Measurements from ENCODE around the gene SPTBN2. TPM values are rescaled to one million over a fixed set of nuclear protein-coding genes. Genes with fewer than 3 reads are reported as not detected.

Gene SPTBN2
- total and polyA plus RNA-seq, 5 donors, result 0.38 to 7.0 (median 3.1) TPM

DNA sequence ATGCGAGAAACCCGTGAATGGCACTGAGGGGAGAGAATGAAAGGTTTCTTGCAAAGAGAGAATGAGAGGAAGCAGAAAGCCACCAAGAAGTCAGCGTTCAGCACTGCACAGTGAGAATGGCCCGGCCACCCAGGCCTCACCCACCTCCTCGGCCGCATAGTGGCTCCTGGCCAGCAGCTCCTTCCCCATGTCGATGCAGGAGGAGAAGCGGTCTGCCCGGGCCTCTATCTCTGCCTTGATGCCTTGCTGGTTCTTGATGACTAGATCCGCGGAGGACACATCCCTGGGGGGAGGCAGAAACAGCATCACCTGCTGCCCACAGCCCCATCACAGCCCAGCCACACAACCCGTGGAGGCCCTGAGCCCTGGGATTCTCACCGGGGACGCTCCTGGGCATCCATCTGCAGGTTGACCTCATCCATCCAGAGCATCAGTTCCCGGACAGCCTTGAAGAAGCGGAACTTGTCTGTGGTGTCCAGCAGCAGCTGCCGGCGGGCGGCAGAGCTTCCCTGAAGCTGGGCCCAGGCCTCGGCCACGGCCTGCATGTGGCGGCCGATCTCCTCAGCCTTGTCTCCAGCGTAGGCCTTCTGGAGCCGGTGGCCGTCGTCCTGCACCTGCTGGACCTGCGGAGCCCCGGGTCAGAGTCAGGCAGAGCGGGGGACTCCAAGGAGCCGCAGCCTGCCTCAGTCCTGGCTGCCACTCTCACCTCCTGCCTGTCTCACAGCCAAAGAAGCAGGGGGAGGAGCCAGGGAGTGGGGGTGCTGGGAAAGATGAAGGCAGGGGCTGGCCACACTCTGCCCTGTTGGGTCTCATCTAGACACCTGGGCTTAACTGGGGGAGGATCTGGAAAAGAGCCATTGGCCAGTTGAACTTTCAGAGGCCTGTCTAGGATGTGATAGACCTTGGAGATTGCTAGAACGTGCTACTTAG is 39.1 kb downstream of the SPTBN2 start:
- no peaks in the 10 kb centered on the region for H3K27me3 ChIP-seq (ENCODE audit: control insufficient read depth, insufficient read depth)
- no peaks in the 10 kb centered on the region for H3K9me3 ChIP-seq (ENCODE audit: control insufficient read depth, low read length)
- no peaks in the 10 kb centered on the region for H3K4me1 ChIP-seq (ENCODE audit: control insufficient read depth, insufficient read depth, low read length)
- H3K4me3 ChIP-seq (ENCODE audit: low read length), result no peak overlapping the region
- ATAC-seq (no peak), DNase-seq (no peak)
- no peak overlapping the region for H3K27ac ChIP-seq (ENCODE audit: low read length)
- intact Hi-C loops (cut with DNase I), result loop anchor here in 2 of 4 donors (5.0 to 10.0 kb wide), 3 partner anchors 142 to 255 kb away; partner anchors contain the start of gene MRPL11 (in 1 of the 2)
- WGBS, result 92% methylated on average over 32 of the region's 32 CpGs

DNA sequence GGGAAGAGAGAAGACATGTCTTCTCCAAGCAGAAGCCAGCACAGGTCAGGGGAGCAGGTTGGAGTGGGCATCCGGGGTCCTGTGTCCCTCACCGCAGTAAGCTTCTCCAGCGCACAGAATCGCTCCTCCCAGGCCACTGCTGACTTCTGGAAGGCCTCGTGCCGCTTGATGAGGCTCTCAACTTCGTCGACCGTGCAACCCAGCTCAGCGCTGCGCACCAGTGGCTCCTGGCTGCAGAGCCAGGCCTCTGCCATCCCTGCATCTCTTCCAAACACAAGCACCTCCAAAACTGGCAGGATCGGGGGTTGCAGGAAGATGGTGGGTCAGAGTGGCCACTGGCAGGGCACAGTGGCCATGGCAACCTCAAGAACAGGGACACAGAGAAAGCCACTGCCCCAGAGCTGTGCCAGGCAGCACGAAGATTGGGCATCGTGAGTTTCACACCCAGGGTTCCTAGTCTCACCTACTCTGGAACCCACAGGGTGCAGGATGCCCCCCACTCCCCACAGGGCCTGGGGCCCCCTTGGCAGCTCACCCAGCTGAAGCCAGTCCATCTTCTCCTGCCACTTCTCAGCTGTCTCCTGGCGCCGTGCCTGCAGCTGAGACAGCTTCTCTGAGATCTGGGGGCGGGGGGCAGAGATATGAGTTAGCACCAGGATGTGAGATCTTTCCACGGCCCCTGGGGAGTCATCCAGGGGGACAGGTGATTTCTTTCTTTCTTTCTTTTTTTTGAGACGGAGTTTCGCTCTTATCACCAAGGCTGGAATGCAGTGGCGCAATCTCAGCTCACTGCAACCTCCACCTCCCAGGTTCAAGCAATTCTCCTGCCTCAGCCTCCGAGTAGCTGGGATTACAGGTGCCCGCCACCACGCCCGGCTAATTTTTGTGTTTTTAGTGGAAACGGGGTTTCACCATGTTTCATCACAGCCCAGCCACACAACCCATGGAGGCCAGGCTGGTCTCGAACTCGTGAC is 40.2 kb downstream of the SPTBN2 start:
- WGBS, result 79% methylated on average over 28 of the region's 28 CpGs
- ATAC-seq, result no peak
- H3K4me1 ChIP-seq (ENCODE audit: control insufficient read depth, insufficient read depth, low read length), result no peaks in the 10 kb centered on the region
- intact Hi-C loops (cut with DNase I), result loop anchor here in 1 of 4 donors (10.0 kb wide), 1 partner anchor 254 kb away; the partner anchor contains the start of gene MRPL11
- no peak overlapping the region for H3K27ac ChIP-seq (ENCODE audit: low read length)
- no peaks in the 10 kb centered on the region for H3K9me3 ChIP-seq (ENCODE audit: control insufficient read depth, low read length)
- no peaks in the 10 kb centered on the region for H3K27me3 ChIP-seq (ENCODE audit: control insufficient read depth, insufficient read depth)
- DNase-seq, result no peak
- no peak overlapping the region for H3K4me3 ChIP-seq (ENCODE audit: low read length)

DNA sequence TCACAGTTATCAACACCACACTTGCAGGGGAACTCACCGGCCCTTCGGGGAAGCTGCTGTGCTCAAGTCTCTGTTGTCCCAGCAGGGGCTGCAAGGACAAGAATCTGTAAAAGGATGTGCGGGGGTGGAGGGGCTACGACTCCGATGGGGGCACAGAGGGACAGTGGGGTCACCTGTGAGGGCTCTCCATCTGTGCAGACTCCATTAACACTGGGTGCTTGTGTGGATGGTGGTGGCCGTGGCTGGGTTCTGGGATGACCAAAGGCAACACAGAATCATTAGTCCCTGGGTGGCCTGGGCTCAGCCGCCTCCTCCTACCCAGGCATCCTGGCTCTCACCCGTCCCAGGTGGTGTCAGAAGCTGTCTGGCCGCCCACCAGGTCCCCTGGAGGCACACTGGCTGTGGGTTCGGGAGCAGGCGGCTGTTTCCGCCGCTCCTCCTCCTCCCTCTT is 41.2 kb downstream of the SPTBN2 start:
- Histone ChIP-seq H3K27ac (ENCODE audit: low read length) (no peak overlapping the region), H3K4me3 (ENCODE audit: low read length) (no peak overlapping the region), H3K27me3 (ENCODE audit: control insufficient read depth, insufficient read depth) (no peaks in the 10 kb centered on the region), H3K4me1 (ENCODE audit: control insufficient read depth, insufficient read depth, low read length) (no peaks in the 10 kb centered on the region), H3K9me3 (ENCODE audit: control insufficient read depth, low read length) (no peaks in the 10 kb centered on the region)
- ATAC-seq, result no peak
- WGBS, result 80% methylated on average over 13 of the region's 13 CpGs
- intact Hi-C loops (cut with DNase I), result loop anchor here in 1 of 4 donors (10.0 kb wide), 1 partner anchor 253 kb away; the partner anchor contains the start of gene MRPL11
- peak in 1 of 3 donors; percentile 53 for DNase-seq

DNA sequence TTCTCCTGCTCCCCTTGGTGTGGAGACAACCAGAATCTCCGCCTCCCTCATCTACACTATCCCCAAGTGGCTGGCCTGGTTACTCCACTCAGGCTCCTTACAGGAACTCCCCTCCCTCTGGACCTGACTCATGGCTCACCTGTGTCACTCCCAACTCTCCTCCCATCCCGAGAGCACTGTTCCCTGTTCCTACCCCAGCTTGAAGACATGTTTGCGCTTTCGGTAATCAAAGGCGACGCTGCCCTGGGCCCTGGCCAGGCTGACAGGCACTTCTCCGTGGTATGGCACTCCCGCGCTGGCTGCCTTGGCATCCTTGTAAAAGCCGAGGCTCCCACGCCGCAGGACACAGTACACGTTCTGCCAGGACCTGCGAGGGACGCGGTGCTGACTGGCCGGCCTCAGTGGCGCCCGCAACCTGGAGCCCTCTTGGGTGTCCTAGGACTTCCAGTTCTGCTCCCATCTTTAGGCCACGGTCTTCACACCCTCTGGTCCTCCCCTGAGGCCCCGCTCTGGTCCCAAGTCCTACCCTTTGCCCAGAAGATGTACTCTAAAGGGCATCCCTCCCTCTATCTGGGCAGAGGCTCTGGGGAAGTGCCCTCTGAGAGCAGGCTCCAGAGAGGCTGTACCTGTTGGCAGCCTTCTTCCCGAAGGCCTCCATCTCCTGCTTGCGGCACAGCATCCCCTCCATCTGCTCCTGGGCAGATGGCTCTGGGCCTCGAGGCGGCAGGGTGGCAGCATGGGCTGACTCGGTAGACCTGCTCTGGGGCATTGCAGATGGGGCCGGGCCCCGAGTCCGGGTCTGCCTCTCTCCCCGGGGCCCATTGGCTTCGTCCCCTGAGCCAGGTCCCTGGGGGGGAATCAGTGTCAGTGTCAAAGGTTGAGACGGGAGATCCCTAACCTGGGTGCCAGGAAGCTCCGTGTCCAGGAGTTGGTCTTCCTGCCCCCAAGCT is 41.9 kb downstream of the SPTBN2 start:
- H3K9me3 ChIP-seq (ENCODE audit: control insufficient read depth, low read length), result no peaks in the 10 kb centered on the region
- 92% methylated on average over 33 of the region's 33 CpGs for WGBS
- peak in 1 of 2 donors; percentile 12 for ATAC-seq

DNA sequence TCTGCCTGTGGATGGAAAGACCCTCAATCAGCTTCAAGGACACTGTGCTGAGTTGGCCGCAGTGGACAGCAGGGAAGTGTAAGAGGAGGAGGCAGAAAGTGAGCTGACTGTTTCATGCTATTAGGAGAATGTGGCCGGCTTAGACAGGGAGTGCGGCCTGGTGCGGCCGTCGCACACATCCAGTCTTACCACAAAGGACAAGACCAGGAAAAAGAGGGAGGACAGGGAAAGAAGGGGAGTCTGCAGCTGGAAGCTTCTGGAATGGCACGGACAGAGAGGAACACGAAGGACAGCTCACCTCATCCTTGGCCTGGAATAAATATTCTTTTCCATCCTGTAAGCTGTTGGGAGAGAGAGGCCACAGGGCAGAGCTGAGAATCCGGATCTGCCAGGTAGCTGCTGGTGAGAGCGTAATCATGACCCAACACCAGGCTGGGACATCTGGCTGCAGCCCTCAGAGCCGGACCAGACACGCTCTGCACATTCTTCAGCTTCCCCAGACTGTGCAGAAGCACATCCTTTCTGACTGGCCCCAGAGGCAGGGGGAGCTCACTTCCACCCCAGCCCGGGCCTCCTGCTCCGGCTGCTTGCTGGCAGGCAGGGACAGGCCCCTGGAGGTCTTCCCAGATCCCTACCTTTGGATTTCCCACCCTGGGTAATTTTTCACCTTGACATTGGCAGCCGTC is 42.8 kb downstream of the SPTBN2 start:
- WGBS, result 87% methylated on average over 15 of the region's 15 CpGs
- no peak for DNase-seq
- no peak overlapping the region for H3K4me3 ChIP-seq (ENCODE audit: low read length)
- no peak overlapping the region for H3K27ac ChIP-seq (ENCODE audit: low read length)
- intact Hi-C loops (cut with DNase I), result loop anchor here in 1 of 4 donors (10.0 kb wide), 1 partner anchor 251 kb away; the partner anchor contains the start of gene MRPL11
- no peaks in the 10 kb centered on the region for H3K27me3 ChIP-seq (ENCODE audit: control insufficient read depth, insufficient read depth)
- no peaks in the 10 kb centered on the region for H3K4me1 ChIP-seq (ENCODE audit: control insufficient read depth, insufficient read depth, low read length)
- no peaks in the 10 kb centered on the region for H3K9me3 ChIP-seq (ENCODE audit: control insufficient read depth, low read length)
- no peak for ATAC-seq

More for the DNA sequence above, 41.9 kb downstream of the SPTBN2 start:
- DNase-seq, result peak in 1 of 3 donors; percentile 63
- no peak overlapping the region for H3K27ac ChIP-seq (ENCODE audit: low read length)
- no peak overlapping the region for H3K4me3 ChIP-seq (ENCODE audit: low read length)
- H3K4me1 ChIP-seq (ENCODE audit: control insufficient read depth, insufficient read depth, low read length), result no peaks in the 10 kb centered on the region
- H3K27me3 ChIP-seq (ENCODE audit: control insufficient read depth, insufficient read depth), result no peaks in the 10 kb centered on the region
- intact Hi-C loops (cut with DNase I), result loop anchor here in 1 of 4 donors (10.0 kb wide), 1 partner anchor 252 kb away; the partner anchor contains the start of gene MRPL11

DNA sequence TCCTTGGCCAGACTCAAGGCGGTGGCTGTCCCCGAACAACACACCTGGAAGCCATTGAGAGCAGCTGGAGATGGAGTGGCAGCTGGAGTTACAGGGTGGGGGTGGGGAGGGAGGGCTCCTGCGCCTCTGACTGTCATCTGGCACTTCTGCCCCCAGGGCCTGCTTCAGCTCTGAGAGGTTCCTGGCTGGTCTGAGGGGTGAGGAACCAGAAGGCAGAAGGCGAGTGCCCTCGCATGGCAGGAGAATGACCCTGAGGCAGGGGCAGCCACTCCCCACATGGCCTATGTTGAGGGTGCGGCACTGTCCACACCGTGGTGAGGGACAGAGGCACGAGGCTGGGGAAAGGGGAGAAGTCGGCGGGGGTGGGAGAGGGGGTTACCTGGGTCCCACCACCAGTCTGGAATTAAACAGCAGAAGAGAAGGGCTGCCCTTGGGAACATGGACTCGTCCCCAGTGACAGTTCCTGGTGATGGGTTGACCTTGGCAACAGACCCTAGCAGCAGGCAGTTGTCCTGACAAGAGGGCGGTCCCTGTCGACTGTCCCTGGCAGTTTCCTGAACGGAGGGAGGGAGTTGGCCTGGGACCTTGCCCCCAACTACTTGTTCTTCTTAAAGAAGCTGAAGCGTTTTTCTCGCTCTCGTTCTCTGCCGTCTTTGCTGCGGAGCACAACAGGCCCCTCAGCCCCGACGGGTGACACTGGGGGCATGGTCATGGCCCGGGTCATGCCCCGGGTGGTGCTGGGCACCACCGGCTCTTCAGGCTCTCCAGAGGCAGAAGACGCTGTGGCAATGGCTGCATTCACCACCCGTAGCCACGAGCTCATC is 43.5 kb downstream of the SPTBN2 start:
- Histone ChIP-seq H3K9me3 (ENCODE audit: control insufficient read depth, low read length) (no peaks in the 10 kb centered on the region), H3K27me3 (ENCODE audit: control insufficient read depth, insufficient read depth) (no peaks in the 10 kb centered on the region), H3K4me3 (ENCODE audit: low read length) (no peak overlapping the region), H3K4me1 (ENCODE audit: control insufficient read depth, insufficient read depth, low read length) (no peaks in the 10 kb centered on the region), H3K27ac (ENCODE audit: low read length) (no peak overlapping the region)
- ATAC-seq (no peak), DNase-seq (no peak)
- WGBS, result 81% methylated on average over 27 of the region's 27 CpGs
- intact Hi-C loops (cut with DNase I), result loop anchor here in 1 of 4 donors (10.0 kb wide), 1 partner anchor 251 kb away; the partner anchor contains the start of gene MRPL11

DNA sequence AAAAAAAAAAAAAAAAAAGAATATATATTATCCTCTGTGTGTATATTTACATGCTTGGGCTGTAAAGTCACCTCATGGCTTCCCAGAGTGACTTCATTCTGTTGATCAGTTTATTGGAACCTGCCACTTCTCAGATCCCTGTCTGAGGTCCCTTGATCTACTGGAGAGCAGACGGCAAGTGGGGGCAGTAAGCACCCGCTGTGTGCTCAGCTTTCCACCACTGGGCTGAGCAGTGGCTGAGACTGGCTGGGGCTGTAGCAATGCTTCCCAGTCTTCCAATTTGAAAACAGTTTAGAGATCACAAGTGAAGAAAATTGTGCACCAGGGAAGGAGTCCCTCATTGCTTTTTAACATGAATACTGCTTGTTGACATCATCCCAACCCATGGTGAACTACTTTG is 44.4 kb downstream of the SPTBN2 start:
- H3K9me3 ChIP-seq (ENCODE audit: control insufficient read depth, low read length), result no peaks in the 10 kb centered on the region
- no peak for ATAC-seq
- no peak overlapping the region for H3K4me3 ChIP-seq (ENCODE audit: low read length)
- DNase-seq, result no peak
- 94% methylated on average over 2 of the region's 2 CpGs for WGBS
- no peaks in the 10 kb centered on the region for H3K27me3 ChIP-seq (ENCODE audit: control insufficient read depth, insufficient read depth)
- no peaks in the 10 kb centered on the region for H3K4me1 ChIP-seq (ENCODE audit: control insufficient read depth, insufficient read depth, low read length)
- no peak overlapping the region for H3K27ac ChIP-seq (ENCODE audit: low read length)
- intact Hi-C loops (cut with DNase I), result loop anchor here in 2 of 4 donors (5.0 to 10.0 kb wide), 2 partner anchors 107 to 250 kb away; partner anchors contain the start of gene MRPL11 (in 1 of the 2)

DNA sequence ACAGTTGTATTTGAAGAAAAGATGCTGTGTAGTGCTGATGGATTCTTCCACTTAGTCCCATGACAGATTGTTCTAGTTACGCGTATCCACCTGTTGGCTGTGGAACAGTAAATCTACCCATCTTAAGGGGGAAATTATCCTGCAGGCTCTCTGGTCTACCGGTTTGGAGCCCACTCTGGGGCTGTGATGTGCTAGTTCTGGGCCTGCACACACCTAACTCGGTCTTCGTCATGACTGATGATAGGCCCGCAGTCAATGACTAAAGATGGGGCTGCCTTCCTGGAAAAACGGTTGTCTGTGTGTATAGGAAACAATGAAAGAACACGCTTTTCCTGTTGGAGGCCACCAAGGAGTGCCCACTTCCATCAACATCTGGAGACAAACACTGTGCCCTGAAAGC is 45.1 kb downstream of the SPTBN2 start:
- WGBS, result 90% methylated on average over 8 of the region's 8 CpGs
- Histone ChIP-seq H3K9me3 (ENCODE audit: control insufficient read depth, low read length) (no peaks in the 10 kb centered on the region), H3K27me3 (ENCODE audit: control insufficient read depth, insufficient read depth) (no peaks in the 10 kb centered on the region), H3K4me3 (ENCODE audit: low read length) (no peak overlapping the region), H3K27ac (ENCODE audit: low read length) (no peak overlapping the region), H3K4me1 (ENCODE audit: control insufficient read depth, insufficient read depth, low read length) (no peaks in the 10 kb centered on the region)
- intact Hi-C loops (cut with DNase I), result loop anchor here in 2 of 4 donors (5.0 to 10.0 kb wide), 2 partner anchors 107 to 249 kb away; partner anchors contain the start of gene MRPL11 (in 1 of the 2)
- no peak for ATAC-seq
- no peak for DNase-seq

Measured in right cardiac atrium (tissue), 5 donors.